ENCODE measurements around the gene PTPRK.

DNA sequence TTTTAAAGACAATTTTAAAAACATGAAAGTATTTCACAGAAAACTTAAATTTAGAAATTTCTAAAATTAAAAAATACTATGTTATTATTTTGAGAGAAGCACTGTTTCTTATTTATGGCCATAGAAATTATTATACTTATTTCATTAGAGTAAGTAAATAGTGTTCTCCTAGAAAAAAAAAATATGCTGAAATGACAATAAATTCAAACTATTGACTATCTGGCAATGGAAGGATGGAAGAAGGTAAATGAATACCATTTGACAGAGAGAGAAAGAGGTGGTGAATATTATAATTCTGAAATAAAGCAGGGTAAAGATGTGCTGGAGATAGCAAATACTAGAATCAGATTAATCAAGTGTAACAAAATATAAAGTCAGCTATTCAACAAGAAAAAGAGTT lies 294.8 kb downstream of the PTPRK start:
- TF ChIP-seq, protein P1, sequence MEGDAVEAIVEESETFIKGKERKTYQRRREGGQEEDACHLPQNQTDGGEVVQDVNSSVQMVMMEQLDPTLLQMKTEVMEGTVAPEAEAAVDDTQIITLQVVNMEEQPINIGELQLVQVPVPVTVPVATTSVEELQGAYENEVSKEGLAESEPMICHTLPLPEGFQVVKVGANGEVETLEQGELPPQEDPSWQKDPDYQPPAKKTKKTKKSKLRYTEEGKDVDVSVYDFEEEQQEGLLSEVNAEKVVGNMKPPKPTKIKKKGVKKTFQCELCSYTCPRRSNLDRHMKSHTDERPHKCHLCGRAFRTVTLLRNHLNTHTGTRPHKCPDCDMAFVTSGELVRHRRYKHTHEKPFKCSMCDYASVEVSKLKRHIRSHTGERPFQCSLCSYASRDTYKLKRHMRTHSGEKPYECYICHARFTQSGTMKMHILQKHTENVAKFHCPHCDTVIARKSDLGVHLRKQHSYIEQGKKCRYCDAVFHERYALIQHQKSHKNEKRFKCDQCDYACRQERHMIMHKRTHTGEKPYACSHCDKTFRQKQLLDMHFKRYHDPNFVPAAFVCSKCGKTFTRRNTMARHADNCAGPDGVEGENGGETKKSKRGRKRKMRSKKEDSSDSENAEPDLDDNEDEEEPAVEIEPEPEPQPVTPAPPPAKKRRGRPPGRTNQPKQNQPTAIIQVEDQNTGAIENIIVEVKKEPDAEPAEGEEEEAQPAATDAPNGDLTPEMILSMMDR (IDR thresholded peaks at IDR 0.05): no peak
- TF ChIP-seq POLR2A (IDR thresholded peaks at IDR 0.05): no peak
